ENCODE data around the gene TRAF2. TPM values are rescaled to one million over a fixed set of nuclear protein-coding genes. Genes with fewer than 3 reads are reported as not detected.

Gene TRAF2
- total and polyA plus RNA-seq, 2 donors (not counting 1 experiment from before 2014, with no cell fraction given) = 25.5 to 54.5 TPM

- Histone ChIP-seq H3K36me3 (replicated peaks in 1 of 2; ENCODE audit: control extremely low read depth in 1 of 2, control insufficient read depth in 1 of 2, extremely low read depth in 1 of 2, insufficient read depth in 2 of 2, low read length in 1 of 2) (peaks cover 0 to 37% of the 10 kb centered on the region in 2 experiments), H3K27ac (ENCODE audit: low read length in 2 of 2) (no peak overlapping the region), H2AFZ (ENCODE audit: insufficient read depth, low read depth, low read length, poor library complexity, severe bottlenecking) (no peak overlapping the region), H3K27me3 (replicated peaks in 1 of 4; ENCODE audit: control extremely low read depth in 1 of 4, control insufficient read depth in 3 of 4, insufficient read depth in 4 of 4, low read length in 3 of 4) (no peaks in the 10 kb centered on the region), H3K4me1 (ENCODE audit: control insufficient read depth in 2 of 2, insufficient read depth in 2 of 2, low read length in 2 of 2) (peaks cover 8 to 19% of the 10 kb centered on the region in 2 donors), H3K4me2 (replicated peaks; ENCODE audit: low read depth, low read length, poor library complexity, severe bottlenecking) (no peak overlapping the region), H3K4me3 (ENCODE audit: control extremely low read depth in 1 of 5, extremely low read depth in 1 of 5, insufficient read depth in 1 of 5, low read depth in 2 of 5, low read length in 4 of 5) (no peak overlapping the region), H3K9ac (ENCODE audit: low read length) (no peak overlapping the region), H3K79me2 (ENCODE audit: control insufficient read depth, insufficient read depth, low read length) (peaks cover 30% of the 10 kb centered on the region), H4K20me1 (ENCODE audit: control insufficient read depth, insufficient read depth, low read length, poor library complexity, severe bottlenecking) (peaks cover 29% of the 10 kb centered on the region), H3K9me3 (ENCODE audit: control extremely low read depth in 1 of 3, control insufficient read depth in 2 of 3, insufficient read depth in 1 of 3, low read length in 2 of 3) (no peaks in the 10 kb centered on the region)
- no peak for ATAC-seq (ENCODE audit: low read depth)
- ChIA-PET CTCF (interaction anchor here (0.7 kb wide), 1 partner anchor 167 kb away, joined by 3 read pairs; the partner anchor contains the start of gene ABCA2), POLR2A (no interaction called here)
- H3K9me3 Mint-ChIP-seq (ENCODE audit: insufficient read depth) = no peaks in the 10 kb centered on the region
- WGBS (ENCODE audit: insufficient coverage) = 94% methylated on average over 21 of the region's 26 CpGs
- intact Hi-C loops (cut with micrococcal nuclease) = no loop called here
- peaks cover 20% of the 10 kb centered on the region for H3K4me1 Mint-ChIP-seq
- no peak for DNase-seq
- H3K4me3 Mint-ChIP-seq = no peak overlapping the region
- no peak overlapping the region for H3K27ac Mint-ChIP-seq
- H3K27me3 Mint-ChIP-seq = no peaks in the 10 kb centered on the region
- TF ChIP-seq, protein P1, sequence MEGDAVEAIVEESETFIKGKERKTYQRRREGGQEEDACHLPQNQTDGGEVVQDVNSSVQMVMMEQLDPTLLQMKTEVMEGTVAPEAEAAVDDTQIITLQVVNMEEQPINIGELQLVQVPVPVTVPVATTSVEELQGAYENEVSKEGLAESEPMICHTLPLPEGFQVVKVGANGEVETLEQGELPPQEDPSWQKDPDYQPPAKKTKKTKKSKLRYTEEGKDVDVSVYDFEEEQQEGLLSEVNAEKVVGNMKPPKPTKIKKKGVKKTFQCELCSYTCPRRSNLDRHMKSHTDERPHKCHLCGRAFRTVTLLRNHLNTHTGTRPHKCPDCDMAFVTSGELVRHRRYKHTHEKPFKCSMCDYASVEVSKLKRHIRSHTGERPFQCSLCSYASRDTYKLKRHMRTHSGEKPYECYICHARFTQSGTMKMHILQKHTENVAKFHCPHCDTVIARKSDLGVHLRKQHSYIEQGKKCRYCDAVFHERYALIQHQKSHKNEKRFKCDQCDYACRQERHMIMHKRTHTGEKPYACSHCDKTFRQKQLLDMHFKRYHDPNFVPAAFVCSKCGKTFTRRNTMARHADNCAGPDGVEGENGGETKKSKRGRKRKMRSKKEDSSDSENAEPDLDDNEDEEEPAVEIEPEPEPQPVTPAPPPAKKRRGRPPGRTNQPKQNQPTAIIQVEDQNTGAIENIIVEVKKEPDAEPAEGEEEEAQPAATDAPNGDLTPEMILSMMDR (IDR thresholded peaks at IDR 0.05) = no peak
- no peak for TF ChIP-seq EZH2 (IDR thresholded peaks at IDR 0.05; ENCODE audit: borderline replicate concordance, insufficient read depth, low read depth, low read length, poor library complexity, severe bottlenecking)
Measured at GRCh38 chr9:136861874-136862457, 24.4 kb upstream of the TRAF2 start.

- WGBS (ENCODE audit: insufficient coverage) = 98% methylated on average over 24 of the region's 31 CpGs
- peaks cover 22% of the 10 kb centered on the region for H3K4me1 Mint-ChIP-seq
- Histone ChIP-seq H3K4me1 (ENCODE audit: control insufficient read depth in 2 of 2, insufficient read depth in 2 of 2, low read length in 2 of 2) (peaks cover 8 to 24% of the 10 kb centered on the region in 2 donors), H4K20me1 (ENCODE audit: control insufficient read depth, insufficient read depth, low read length, poor library complexity, severe bottlenecking) (peaks cover 24% of the 10 kb centered on the region), H3K4me2 (replicated peaks; ENCODE audit: low read depth, low read length, poor library complexity, severe bottlenecking) (no peak overlapping the region), H3K9ac (ENCODE audit: low read length) (no peak overlapping the region), H3K9me3 (ENCODE audit: control extremely low read depth in 1 of 3, control insufficient read depth in 2 of 3, insufficient read depth in 1 of 3, low read length in 2 of 3) (peaks cover 0 to 2% (median 0%) of the 10 kb centered on the region in 3 donors), H3K27ac (ENCODE audit: low read length in 2 of 2) (no peak overlapping the region), H3K36me3 (replicated peaks in 1 of 2; ENCODE audit: control extremely low read depth in 1 of 2, control insufficient read depth in 1 of 2, extremely low read depth in 1 of 2, insufficient read depth in 2 of 2, low read length in 1 of 2) (peaks cover 0 to 37% of the 10 kb centered on the region in 2 experiments), H3K4me3 (ENCODE audit: control extremely low read depth in 1 of 5, extremely low read depth in 1 of 5, insufficient read depth in 1 of 5, low read depth in 2 of 5, low read length in 4 of 5) (no peak overlapping the region), H3K79me2 (ENCODE audit: control insufficient read depth, insufficient read depth, low read length) (peaks cover 35% of the 10 kb centered on the region), H2AFZ (ENCODE audit: insufficient read depth, low read depth, low read length, poor library complexity, severe bottlenecking) (no peak overlapping the region), H3K27me3 (replicated peaks in 1 of 4; ENCODE audit: control extremely low read depth in 1 of 4, control insufficient read depth in 3 of 4, insufficient read depth in 4 of 4, low read length in 3 of 4) (no peaks in the 10 kb centered on the region)
- DNase-seq = no peak
- intact Hi-C loops (cut with micrococcal nuclease) = no loop called here
- ChIA-PET POLR2A (no interaction called here), CTCF (interaction anchor here (0.8 to 1.1 kb wide), 2 partner anchors 11 to 23 kb away, joined by 3 read pairs; partner anchors contain the start of gene TRAF2)
- H3K9me3 Mint-ChIP-seq (ENCODE audit: insufficient read depth) = no peaks in the 10 kb centered on the region
- TF ChIP-seq EZH2 (IDR thresholded peaks at IDR 0.05; ENCODE audit: borderline replicate concordance, insufficient read depth, low read depth, low read length, poor library complexity, severe bottlenecking) = no peak
- TF ChIP-seq, protein P1 (IDR thresholded peaks at IDR 0.05) = no peak
- ATAC-seq (ENCODE audit: low read depth) = no peak
- no peak overlapping the region for H3K4me3 Mint-ChIP-seq
- no peak overlapping the region for H3K27ac Mint-ChIP-seq
- no peaks in the 10 kb centered on the region for H3K27me3 Mint-ChIP-seq
Measured at GRCh38 chr9:136862849-136863622, 23.3 kb upstream of the TRAF2 start.
